ENCODE data around the gene UBE4A.
"Not testable (repeated sequence)": the region's sequence is repeated elsewhere in the genome, so short reads cannot be mapped to it uniquely, and the experiment has no call there.

UBE4A gene

DNA sequence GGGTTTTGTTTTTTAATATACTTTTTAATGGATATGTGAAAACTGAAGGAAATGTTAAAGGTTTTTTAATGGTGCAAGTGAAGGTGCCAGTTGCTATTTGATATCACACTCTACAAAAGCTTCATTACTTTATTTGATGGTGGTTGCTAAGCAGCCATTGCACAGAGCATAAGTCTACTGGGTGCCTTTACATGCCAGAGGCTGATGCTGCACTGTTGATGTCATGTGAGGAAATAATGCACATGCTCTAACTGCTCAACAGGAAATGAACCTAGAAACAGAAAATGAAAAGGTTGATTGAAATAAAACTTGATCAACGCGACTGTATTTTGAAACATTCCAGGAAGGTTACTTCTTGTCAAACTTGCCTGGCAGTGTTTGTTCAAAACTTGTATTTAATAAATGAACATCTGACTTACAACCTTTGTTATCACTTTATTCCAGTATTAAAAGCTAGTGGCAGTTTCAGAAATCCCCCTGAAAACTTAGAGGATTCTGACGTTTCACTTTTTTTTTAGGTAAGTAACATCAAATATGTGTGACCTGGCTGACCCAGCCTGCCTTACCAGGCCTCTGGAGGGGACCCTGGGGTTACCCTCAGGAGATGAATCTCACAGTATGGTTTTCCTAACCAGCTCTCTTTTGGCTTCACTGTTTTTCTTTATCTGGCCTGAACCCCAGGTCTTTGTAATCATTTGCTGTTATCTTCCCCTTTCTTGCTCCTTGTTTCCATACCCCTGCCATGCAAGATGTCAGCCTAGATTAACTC, 39.6 kb downstream of the UBE4A start:
- in situ Hi-C loops (cut with MboI; ENCODE audit: low sequenced_read_pairs), result no loop called here

DNA sequence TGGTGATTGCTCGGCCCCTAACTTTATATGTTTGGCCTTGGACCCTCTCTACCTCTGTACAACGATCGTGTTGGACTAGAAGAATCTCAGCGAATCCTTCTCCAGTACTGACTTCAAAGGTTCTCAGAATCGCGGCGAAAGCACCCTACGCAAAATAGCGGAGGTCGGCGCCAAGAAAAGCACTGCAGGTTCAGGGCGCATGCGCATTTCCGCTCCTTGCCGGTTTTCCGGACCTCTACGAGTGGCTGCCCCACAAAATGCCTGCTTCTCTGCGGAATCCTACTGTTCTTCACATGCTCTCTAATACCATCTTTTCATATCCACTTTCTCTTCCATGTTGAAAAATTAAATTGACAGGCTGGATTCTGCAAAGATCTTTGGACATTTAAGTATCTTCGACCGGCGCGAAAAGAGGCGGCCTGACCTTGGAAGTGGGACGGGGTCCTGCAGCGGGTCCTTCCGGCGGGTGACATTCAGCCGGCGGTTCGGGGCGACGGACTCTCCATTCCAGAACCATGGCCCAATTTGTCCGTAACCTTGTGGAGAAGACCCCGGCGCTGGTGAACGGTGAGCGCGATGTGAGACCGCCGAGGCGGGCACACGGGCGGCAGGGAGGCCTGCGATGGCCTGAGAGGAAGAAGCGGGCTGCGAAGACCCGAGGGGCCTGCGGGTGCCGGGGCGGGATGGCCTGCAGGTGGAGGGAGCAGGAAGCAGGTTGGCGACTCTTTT, 41.9 kb downstream of the UBE4A start, which contains the start of gene ATP5MG:
ATP5MG (plus strand) TSS at position 456 of the 729 bp plus-strand sequence; CDS start at position 516, 60 bp downstream.
- in situ Hi-C loops (cut with MboI; ENCODE audit: low sequenced_read_pairs), result no loop called here

DNA sequence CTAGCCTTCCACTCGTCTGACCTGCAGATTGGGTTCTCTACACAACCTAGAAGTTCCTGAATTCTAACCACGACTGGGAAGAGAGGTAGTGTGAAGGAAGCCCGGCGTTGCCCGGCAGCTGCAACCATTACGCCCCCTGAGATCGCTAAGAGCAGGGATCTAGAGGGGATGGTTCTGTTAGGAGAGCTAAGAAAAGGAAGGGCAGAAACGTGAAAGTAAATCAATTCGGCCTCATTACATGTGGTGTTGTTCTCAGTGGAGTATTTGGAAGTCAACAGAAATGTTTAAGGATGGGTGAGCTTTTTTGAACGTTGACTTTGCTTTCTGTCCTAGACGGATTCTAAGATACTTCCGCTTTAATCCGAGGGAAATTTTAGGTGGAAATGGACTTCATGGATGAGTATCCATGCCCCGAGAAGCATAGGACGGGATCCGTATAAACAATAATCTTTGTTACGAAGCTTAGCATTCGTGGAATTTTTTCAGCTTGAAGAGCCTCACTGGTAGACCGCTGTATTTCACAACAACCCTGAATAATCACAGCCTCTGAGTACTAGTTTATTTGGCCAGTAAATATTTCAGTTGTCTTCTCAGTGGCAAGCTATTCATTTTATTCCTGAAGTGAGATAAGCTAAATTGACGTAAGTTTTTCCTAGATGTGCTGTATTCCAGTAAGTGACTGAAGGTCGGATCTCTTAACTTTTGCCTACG, 42.6 kb downstream of the UBE4A start:
- in situ Hi-C loops (cut with MboI; ENCODE audit: low sequenced_read_pairs), result no loop called here

DNA sequence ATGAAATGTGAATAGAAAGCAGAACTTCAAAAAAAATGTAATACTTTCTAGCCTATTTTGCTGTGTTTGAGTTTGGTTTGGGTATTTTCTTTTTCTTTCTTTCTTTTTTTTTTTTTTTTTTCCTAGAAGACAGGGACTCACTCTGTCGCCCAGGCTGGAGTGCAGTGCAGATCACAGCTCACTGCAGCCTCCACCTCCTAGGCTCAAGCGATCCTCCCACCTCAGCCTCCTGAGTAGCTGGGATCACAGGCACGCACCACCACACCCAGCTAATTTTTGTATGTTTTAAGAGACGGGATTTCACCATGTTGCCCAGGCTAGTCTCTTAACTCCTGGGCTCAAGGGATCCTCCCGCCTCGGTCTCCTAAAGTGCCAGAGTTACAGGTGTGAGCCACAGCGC, 43.2 kb downstream of the UBE4A start:
- in situ Hi-C loops (cut with MboI; ENCODE audit: low sequenced_read_pairs), result not testable (repeated sequence)

DNA sequence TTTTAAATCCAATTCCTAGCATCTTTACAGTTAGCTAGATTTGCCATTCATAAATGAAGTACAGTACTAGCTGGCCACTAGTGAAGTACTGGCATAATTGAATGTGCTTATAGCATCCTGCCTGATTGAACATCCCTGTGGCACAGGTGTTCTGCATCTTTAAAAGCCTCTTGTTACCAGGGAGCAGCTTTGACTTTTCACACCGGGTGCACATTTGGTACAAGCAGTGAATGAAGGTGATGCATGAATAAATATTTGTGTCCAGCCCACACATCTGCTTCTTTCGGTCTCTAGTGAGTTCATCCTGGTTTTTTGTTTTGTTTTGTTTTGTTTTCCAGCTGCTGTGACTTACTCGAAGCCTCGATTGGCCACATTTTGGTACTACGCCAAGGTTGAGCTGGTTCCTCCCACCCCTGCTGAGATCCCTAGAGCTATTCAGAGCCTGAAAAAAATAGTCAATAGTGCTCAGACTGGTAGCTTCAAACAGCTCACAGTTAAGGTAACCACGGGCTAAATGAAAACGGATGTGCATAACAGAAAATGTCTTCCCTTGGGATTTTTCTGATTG, 47.3 kb downstream of the UBE4A start:
- in situ Hi-C loops (cut with MboI; ENCODE audit: low sequenced_read_pairs), result no loop called here

DNA sequence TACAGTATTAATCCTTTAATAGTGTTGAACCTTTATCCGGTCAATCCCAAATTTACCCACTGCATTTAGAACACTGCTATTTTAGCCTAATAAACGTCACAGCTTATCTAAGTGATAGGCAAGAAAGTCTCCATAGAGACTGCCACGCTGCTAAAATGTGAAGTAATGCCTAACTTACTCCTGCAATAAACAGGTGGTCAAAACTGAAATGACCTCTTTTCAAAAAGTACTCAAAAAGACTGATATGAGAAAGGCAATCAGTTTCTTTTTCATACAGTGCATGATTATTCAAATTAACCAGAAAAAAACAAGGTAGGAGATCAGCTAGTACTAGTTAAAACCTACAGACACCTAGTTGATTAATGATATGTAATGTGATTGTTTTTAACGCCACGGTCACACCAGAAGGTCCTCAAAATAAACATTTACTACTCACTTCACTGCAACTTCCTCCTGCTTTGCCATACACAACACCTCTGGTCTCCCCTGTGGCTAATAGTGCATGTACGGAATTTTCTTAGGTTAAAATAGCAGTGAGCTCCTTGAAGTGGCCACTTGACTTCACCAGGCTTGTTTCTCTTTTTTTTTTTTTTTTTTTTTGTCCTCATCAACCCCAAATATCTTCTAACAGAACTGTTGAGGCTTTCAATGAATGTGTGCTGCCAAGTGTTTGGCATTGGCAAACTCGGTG, 50.8 kb downstream of the UBE4A start:
- in situ Hi-C loops (cut with MboI; ENCODE audit: low sequenced_read_pairs), result no loop called here

DNA sequence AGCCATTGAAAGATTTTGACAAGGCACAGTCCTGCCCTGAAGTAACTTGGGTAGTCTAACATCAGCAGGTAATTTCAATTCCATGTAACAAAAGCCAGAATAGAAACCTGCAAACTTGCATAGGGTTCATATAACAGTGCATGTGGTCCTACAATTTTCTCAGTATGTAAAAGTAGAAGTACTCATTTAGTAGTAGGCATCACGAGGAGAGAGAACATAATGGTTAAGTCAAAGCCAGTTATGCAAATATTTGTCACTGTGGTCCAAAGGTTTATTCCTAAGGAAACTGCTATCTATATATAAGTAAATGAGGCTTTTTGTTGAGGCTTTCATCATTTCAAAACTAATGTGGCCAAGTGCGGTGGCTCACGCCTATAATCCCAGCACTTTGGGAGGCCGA, 52.1 kb downstream of the UBE4A start:
- in situ Hi-C loops (cut with MboI; ENCODE audit: low sequenced_read_pairs), result no loop called here

DNA sequence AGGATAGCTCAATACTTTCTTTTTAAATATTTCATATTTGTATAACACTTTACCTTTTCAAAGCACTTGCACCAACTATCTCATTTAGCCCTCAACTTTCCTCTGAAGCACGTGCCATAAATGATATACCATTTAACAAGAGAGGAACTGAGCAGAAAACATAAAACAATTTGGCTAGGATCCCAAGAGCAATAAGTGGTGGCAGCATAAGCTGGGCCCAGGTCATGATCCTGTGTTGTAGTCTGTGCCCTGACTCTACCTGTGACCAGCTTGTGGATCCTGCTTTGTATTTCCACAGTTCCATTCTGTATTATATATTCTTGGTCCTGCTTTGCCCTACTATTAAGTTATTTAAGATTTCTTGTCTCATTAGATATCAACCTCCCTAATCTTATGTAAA, 53.5 kb downstream of the UBE4A start:
- in situ Hi-C loops (cut with MboI; ENCODE audit: low sequenced_read_pairs), result no loop called here

DNA sequence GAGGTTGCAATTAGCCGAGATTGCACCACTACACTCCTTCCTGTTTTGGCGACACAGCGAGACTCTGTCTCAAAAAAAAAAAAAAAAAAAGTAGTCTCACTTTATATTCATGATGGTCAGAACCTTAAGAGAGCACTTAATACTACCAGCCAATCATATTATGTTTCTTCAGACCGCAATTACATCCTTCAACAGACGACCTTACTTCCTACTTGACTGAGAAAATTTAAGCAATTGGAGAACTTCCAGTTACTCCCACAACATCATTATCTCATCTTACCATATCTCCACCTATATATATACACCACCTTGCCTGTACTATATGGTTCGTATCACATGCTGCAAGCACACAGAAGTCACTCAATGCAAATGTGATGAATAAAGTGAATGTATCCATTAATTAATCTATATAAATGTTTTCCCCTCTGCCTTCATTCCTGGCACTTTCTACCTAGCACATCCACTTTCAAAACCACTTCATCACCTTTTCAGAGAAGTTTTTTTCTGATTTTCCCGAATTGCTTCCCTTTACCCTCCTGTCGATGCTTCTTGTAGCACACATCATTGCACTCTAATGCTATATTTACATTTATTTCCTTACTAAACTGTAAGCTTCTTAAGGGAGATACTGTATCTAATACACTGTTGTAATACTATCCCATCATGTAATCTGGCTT, 55.8 kb downstream of the UBE4A start:
- in situ Hi-C loops (cut with MboI; ENCODE audit: low sequenced_read_pairs), result no loop called here

DNA sequence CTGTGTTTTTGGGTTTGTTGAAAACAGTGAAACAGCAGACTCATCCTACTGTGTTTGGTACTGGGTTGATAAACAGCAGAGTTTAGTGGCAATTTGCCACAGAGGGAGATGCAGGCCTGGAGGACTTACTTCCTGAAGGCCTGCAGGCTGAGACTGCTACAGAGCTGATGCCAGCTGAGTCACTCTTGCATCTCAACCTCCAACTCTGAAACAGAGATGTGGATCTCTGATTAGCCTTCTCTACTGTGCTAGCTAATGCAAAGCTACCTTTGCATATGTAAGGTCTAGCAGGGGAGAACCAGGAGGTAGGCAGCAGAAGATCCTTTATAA, 56.3 kb downstream of the UBE4A start:
- in situ Hi-C loops (cut with MboI; ENCODE audit: low sequenced_read_pairs), result no loop called here

DNA sequence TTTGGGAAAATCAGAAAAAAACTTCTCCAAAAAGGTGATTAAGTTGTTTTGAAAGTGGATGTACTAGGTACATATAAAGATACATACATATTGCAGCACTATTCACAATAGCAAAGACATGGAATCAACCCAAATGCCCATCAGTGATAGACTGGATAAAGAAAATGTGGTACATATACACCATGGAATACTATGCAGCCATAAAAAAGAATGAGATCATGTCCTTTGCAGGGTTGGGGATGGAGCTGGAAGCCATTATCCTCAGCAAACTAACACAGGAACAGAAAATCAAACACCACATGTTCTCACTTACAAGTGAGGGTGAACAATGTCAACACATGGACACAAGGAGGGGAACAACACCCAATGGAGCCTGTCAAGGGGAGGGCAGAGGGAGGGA, 57.5 kb downstream of the UBE4A start:
- in situ Hi-C loops (cut with MboI; ENCODE audit: low sequenced_read_pairs), result not testable (repeated sequence)

DNA sequence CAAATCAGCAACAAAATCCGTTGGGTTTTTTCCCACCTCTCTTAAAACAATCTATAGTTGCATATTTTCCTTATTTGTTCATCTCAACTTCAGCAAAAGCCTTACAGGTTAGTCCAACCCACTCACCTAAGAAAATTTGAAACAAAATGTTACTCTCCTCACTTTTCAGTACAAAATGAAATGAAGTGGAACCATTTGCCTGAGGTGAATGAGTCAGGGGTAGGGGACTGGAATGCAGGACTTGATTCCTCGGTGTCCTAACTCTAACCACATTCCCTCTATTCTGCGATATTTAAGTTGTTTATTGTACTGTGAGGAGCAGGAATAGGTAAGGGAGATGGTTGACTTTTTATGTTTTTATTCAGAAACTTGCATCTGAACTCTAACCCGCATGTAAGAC, 58.4 kb downstream of the UBE4A start:
- in situ Hi-C loops (cut with MboI; ENCODE audit: low sequenced_read_pairs), result no loop called here

DNA sequence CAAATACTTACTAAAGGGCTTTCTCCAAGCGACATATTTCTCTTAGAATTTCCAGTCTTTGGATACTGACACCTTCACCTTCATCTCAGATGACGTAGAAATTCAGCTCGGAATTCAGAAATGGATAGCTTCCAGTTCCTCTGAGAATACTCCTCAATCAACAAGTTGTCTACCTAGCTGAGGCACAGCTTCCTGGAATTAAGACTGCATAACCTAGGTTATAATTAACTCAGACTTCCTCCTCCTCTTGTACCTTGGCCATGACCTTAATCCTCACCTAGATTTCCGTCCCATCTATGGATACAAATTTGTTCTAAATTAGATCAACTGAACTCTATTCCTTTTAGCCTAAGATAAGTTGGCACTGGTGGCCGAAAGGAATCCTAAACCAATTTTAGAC, 59.4 kb downstream of the UBE4A start:
- in situ Hi-C loops (cut with MboI; ENCODE audit: low sequenced_read_pairs), result no loop called here

DNA sequence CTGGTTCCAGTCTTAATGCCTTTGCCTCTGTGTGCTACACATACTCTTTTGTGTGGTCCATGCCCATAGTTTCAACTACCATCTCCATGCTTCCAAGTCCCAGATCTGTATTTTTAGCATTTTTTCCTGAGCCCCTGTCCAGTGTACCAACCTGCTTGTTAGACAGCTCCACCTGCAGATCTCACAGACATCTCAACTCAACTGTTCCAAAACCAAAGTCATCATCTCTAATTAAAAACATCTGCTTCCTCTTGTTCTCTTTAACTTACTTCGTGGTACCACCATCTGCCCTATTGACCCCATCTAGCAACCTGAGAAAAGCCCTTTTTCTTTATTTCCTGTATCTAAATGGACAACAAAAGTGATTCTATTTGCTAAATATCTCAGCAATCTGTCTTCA, 68.3 kb downstream of the UBE4A start:
- in situ Hi-C loops (cut with MboI; ENCODE audit: low sequenced_read_pairs), result no loop called here

DNA sequence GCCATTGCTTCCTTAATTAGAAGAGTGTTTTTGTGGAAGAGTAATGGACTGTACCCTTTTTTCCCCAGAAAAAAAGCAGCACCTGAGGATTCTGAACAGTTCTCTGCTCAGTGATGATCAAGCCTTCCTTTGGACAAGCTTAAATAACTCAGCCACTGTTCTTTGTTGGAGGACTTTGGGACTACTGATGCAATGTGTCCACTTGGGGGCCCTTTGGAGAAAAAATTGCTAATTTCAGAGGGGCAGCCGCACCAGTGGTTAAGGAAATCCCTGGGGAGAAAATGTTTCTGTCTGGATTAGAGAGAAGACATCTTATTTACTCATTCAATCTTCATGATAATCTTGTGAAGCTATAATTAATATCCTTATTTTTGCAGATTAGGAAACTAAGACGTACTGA, 71.6 kb downstream of the UBE4A start:
- in situ Hi-C loops (cut with MboI; ENCODE audit: low sequenced_read_pairs), result no loop called here

DNA sequence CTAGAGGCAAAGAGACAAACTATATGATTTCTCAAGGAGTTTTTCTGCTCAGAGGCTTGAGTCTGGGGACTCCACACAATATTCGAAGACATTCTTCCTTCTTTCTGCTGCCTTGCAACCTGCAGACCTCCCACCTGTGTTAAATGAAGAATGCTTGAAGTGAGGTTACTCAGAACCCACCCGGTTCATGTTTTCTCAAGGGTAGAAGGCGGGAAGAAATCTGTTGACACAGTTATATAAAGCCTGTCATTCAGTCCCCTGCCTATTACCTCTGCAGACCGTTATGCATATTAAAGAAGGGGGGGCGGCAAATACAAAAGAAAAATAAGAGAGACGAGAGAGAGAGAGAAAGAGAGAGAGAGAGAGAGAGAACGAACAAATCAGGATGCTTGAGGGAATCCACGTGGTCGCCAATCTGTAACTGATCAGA, 74.7 kb downstream of the UBE4A start:
- in situ Hi-C loops (cut with MboI; ENCODE audit: low sequenced_read_pairs), result no loop called here

DNA sequence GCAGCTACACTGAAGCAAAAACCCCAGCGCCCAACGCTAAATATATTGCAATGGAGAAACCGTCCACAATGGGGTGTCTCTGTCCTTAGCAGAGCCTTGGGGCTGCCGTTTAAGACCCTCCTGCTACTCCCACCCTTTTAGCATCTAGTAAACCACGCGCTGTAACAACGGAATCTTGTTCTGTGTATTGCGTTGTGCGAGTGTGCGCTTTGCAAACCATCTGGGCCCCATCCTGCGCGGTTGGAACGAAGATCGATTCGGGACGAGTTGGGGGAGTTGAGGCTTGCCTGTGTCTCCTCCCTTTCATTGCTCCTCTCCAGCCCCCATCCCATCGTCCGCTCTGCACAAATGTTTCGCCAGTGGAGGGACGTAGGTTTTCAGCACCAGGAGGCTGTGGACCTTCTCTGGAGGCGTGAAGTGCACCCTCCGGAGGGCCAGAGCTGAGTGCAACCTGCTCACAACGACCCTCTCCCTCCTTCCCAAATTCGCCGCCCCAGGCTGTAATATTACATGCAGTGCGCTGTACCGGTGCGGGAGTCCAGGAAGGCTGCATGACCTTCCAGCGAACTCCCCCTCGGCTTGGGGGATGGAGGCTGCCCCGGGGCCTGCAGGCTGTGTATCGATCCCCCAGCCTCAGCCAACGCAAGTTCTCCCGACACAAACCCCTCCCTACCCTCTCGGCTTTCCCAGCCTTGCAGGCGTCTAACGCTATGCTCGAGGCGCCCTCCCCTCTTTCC, 75.3 kb downstream of the UBE4A start:
- in situ Hi-C loops (cut with MboI; ENCODE audit: low sequenced_read_pairs), result no loop called here

DNA sequence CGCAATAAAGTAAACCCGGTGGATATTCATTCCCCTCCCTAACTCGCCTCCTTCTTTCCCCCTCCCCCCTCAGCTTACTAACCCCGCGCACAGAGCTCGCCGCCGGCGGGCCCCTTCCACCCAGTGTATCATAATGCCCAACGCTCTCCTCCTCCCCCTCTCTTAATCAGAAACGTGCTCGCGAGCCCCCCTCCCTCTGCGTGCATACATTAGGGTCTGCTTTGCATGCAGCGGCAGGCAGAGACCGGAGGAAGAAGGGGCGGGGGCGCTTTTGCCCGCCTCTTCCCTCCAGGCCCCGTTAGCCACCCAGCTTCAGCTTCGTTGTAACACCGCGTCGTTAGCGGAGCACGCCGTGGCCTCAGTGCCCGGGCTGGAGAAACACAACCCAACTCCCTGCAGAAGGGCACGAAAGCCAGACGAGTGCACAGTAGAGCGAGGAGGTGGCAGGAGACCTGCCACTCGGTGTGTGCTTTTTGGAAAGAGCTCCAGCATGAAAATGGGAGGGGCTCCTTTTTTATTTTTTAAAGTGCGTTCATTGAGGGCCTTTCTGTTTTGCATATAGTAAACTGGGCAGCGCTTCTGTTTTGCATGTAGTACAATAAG, 76.0 kb downstream of the UBE4A start:
- in situ Hi-C loops (cut with MboI; ENCODE audit: low sequenced_read_pairs), result no loop called here

DNA sequence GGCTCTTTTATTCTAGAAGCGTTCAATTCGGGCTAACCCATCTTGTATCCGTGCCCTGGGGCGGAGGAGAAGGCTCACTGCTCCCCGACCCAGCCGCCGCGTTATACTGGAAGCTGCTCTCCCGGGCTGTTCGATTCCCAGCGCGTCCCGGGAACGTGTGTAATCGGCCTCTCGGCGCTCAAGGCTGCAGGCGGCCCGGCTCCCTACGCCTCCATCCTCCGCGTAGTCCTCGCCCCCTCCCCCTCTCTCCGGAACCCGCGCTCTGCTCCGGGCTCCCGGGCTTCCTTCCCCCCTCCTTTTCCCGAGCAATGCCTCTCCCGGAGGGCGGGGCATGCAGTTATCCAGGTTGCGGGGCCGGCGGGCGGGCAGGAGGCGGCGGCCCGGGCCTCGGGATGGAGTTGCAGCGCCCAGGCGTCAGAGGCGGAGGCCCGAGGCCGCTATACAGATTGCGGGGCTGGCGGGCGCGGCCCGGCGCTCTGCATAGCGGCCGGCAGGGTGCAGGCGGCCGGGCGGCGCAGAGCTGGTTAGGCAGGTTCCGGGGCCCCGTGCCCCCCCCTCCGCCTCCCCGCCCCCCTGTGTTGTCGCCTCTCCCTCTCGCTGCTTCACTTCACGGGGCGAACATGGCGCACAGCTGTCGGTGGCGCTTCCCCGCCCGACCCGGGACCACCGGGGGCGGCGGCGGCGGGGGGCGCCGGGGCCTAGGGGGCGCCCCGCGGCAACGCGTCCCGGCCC, 76.7 kb downstream of the UBE4A start, which contains the start of gene KMT2A:
KMT2A (plus strand) TSS at position 600 of the 732 bp plus-strand sequence; CDS start at position 621, 21 bp downstream.
- in situ Hi-C loops (cut with MboI; ENCODE audit: low sequenced_read_pairs), result no loop called here

All from HL-60/S4 treated with retinoic acid at 250 ng/mL for 4 days and 3 days (cell line).